AG09319 (cell line): ENCODE data around the gene SMIM35.

Experiments
- DNase-seq: peaks from one replicate; pipeline ENCODE4 v3.0.0-alpha.2; 2010; ENCODE audit warnings: low read depth; ENCODE audit errors: extremely low read depth
- TF ChIP-seq, protein P1 (sequence below): IDR thresholded peaks from 2 replicates; pipeline ENCODE4 v1.5.1; 2011; ENCODE audit warnings: low read depth, mild to moderate bottlenecking, inconsistent platforms, low read length, moderate library complexity

The SMIM35 gene

DNA sequence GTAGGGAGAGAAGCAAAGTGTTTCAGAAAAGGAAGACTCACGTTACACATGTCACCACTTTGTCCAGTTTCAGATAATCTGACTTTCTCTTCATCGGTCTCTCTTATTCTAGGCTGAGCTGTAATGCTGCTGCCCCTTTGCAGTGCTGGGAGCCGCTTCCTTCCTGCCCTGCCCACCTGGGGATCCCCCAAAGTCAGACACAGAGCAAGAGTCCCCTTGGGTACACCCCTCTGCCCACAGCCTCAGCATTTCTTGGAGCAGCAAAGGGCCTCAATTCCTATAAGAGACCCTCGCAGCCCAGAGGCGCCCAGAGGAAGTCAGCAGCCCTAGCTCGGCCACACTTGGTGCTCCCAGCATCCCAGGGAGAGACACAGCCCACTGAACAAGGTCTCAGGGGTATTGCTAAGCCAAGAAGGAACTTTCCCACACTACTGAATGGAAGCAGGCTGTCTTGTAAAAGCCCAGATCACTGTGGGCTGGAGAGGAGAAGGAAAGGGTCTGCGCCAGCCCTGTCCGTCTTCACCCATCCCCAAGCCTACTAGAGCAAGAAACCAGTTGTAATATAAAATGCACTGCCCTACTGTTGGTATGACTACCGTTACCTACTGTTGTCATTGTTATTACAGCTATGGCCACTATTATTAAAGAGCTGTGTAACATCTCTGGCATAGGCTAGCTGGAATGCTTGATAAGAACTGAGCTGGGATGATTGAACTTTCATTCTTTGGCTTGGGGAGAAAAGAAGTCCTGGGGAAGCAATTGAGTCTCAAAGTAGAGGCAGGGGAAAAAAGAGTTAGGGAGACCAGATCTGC, 31.2 kb upstream of the SMIM35 start:
- TF ChIP-seq, protein P1, sequence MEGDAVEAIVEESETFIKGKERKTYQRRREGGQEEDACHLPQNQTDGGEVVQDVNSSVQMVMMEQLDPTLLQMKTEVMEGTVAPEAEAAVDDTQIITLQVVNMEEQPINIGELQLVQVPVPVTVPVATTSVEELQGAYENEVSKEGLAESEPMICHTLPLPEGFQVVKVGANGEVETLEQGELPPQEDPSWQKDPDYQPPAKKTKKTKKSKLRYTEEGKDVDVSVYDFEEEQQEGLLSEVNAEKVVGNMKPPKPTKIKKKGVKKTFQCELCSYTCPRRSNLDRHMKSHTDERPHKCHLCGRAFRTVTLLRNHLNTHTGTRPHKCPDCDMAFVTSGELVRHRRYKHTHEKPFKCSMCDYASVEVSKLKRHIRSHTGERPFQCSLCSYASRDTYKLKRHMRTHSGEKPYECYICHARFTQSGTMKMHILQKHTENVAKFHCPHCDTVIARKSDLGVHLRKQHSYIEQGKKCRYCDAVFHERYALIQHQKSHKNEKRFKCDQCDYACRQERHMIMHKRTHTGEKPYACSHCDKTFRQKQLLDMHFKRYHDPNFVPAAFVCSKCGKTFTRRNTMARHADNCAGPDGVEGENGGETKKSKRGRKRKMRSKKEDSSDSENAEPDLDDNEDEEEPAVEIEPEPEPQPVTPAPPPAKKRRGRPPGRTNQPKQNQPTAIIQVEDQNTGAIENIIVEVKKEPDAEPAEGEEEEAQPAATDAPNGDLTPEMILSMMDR, result no peak
- no peak for DNase-seq

DNA sequence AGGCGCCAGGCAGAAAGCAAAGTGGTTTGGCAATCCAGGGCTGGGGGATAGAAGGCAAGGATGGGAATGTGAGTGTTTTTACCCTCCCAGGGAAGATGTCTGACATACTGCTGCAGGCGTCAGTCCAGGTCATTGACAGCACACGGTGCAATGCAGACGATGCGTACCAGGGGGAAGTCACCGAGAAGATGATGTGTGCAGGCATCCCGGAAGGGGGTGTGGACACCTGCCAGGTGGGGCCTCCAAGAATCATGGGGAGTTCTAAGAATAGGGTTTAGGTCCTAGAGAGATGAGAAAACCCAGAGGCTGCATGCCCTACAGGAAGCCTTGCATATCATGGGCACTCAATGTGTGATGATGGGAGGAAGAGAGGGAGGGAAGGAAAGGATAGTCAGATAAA, 28.3 kb upstream of the SMIM35 start:
- DNase-seq, result no peak
- TF ChIP-seq, protein P1, result no peak

DNA sequence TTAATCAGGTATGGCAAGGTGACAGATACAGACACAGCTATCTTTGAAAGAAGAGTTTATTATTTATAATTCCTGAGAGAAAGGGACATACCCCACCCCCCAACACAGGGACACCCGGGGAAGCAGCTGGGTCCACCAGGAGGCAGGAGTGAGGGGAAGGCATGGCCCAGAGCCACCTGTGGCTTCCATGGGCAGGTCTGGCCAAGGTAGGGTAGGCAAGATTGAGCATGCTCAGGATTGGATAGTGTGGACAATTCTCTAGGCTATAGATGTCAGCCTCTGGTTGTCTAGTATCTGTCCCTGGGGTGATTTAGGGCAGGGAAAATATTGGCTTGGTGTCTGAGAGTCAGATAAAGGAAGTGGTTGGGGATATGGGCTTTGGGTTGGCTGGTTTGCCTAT, 27.5 kb upstream of the SMIM35 start:
- TF ChIP-seq, protein P1, result no peak

DNA sequence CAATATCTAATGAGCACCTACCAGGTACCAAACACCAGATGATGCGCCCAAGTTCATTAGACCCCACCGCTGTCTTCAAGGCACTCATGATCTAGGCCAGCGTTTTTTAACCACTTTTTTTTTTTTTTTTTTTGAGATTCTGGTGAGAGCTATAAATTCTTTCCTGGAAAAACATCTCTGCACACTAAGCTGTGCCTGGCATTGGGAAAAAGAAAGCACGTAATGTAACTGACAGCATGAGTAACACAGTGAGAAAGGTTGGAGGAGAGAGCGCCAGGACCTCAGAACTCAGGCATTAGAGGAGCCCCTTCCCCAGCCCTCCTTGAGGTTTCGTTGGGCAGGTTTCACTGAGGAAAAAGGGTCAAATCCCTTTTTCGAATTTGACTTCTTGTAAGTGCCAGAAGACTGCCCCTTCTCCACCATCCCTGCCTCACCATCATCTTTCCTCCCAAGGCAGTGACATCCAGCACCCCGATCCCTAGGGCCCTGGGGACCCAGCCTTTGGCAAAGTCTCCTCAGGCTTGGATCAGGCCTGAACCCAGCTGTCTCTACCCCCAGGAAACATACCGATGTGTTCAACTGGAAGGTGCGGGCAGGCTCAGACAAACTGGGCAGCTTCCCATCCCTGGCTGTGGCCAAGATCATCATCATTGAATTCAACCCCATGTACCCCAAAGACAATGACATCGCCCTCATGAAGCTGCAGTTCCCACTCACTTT, 26.1 kb upstream of the SMIM35 start:
- TF ChIP-seq, protein P1, result no peak
- no peak for DNase-seq

More for the DNA sequence above, 27.5 kb upstream of the SMIM35 start:
- no peak for DNase-seq

DNA sequence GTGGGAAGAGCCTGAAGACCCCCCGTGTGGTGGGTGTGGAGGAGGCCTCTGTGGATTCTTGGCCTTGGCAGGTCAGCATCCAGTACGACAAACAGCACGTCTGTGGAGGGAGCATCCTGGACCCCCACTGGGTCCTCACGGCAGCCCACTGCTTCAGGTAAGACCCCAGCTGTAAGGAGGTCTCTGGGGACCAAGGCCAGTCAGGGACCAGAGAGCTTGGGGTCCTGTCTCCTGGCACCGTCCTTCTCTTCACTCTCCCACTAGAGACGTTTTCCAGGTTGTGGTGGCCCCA, 24.9 kb upstream of the SMIM35 start:
- TF ChIP-seq, protein P1, result no peak
- DNase-seq, result no peak

DNA sequence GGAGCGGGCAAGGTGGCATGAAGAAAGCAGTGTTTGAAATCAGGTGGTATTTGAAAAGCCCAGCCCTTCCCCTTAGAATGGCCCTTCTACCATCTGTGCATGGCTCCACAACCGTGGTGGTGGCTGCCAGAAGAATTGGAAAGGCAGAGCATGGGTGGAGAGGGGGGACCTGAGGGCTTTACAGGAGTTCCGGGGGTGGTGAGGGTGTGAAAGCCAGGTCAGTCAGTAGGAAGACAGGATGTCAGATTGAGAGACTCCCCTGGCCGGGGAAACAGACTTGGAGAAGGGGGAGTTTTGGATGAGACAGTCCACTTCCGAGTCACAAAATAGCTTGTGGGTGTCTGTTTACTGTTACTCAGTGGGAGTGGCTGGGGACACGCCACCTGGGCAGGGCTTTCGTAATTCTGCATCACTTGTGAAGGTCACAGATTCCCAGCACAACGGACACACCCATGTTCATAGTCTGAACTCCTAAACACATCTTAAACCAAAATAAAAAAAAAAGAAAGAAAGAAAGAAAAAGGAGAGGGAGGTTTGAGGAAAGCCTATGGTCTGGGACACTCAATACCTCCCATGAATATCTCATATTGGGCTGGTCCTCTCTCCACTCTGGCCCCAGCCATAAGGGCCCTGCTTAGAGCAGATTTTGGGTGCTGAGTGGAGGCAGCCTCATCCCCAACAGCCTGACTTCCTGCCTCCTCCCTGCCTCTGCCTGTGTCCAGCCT, 24.4 kb upstream of the SMIM35 start:
- DNase-seq, result no peak
- TF ChIP-seq, protein P1, result no peak

DNA sequence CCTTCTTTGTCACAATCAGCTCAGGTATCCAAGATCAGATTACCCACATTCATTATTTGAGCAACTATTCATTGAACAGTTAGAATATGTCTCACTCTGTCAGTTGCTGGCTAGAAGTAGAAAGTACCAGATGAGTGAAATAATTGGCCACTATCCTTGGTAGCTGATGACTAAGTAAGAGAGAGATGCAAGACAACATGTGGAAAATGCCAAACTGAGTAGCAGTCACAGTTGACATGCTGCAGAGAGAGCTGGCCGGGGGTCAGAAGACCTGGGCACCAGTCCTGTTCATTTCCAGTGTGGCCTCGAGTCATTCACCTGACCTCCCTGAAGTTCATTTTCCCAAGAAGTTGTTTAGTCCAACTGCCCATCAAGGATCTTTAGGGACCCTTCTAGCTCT, 22.5 kb upstream of the SMIM35 start:
- TF ChIP-seq, protein P1, result no peak
- DNase-seq, result no peak
